Hepatocyte (in vitro differentiated cells): Measurements from ENCODE around the gene GARIN6.

Experiments used
- CTCF ChIP-seq: fragments of 200-600 bp; sonication (generic); IDR thresholded peaks from 2 replicates; pipeline ENCODE4 v1.5.1; 2016; ENCODE audit warnings: antibody characterized with exemption, mild to moderate bottlenecking; ENCODE audit not compliant: poor library complexity
- EZH2 ChIP-seq: fragments of 200-600 bp; sonication (generic); IDR thresholded peaks from 2 replicates; pipeline ENCODE4 v1.6.1; 2016; ENCODE audit warnings: antibody characterized with exemption, mild to moderate bottlenecking, borderline replicate concordance
- EZH2phosphoT487 ChIP-seq: fragments of 200-600 bp; sonication (generic); IDR thresholded peaks from one replicate; pipeline ENCODE4 v1.6.1; 2018; ENCODE audit warnings: antibody characterized with exemption, mild to moderate bottlenecking, low read depth, moderate library complexity; ENCODE audit not compliant: unreplicated experiment, severe bottlenecking

- TF ChIP-seq CTCF (no peak), EZH2 (no peak), EZH2phosphoT487 (no peak)
Observed at GRCh38 chr12:99648183-99648582, 630 bp downstream of the GARIN6 start.
